Measurements from ENCODE around the gene PINK1.

DNA sequence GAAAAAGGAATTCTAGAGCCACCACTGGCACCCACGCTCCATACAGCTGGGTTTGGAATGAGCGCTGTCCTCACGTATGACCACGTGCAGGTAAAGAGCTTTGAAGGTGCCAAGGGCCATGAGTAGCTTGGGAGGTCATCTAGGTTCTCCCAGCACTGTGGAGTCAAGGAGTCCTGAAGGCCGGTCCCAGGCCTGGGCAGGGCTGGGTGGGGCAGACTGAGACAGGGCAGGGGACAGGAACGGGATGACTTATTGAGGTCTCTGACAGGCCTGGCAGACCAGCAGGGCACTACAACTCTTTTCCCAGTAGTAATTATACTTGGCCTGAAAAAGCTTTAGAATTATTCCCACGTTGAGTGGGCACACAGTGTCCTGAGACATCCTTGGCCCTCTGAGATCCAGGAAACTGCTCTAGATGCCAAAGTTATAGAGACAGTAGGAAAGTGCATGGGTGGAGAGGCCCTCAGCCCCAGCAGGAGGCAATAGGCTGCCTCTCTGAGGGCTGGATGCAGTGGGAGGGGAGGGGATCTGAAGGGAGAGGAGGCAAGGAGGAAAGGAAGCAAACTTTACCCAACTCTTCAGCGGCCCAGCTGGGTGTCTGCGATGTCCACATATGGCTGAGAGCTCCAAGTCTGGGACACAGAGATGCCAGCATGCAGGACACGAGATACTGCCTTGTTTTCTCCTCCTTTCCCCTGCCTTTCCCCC lies 46.2 kb upstream of the PINK1 start:
- TF ChIP-seq TAF1 (IDR thresholded peaks at IDR 0.05; ENCODE audit: borderline replicate concordance, low read depth, low read length) = no peak
- TF ChIP-seq POLR2A (IDR thresholded peaks at IDR 0.05; ENCODE audit: low read depth, low read length) = no peak
- TF ChIP-seq POLR2AphosphoS5 (IDR thresholded peaks at IDR 0.05; ENCODE audit: low read depth, low read length) = no peak
